Liver (tissue), 9 donors: ENCODE data around the gene MMEL1. TPM values are rescaled to one million over a fixed set of nuclear protein-coding genes. Genes with fewer than 3 reads are reported as not detected.

Experiments used
- DNase-seq: peaks from one replicate; pipeline ENCODE4 v3.0.0-alpha.2; 2017; ENCODE audit warnings: low spot score
- H3K27ac ChIP-seq, 2 donors: one replicate each; pipeline ENCODE4 v1.7.0; 2013; ENCODE audit warnings: inconsistent platforms in 2 of 2, low read length in 2 of 2, control low read depth in 1 of 2, low read depth in 1 of 2, mild to moderate bottlenecking in 1 of 2
- H3K27me3 ChIP-seq, 4 donors: one replicate each; pipeline versions ENCODE4 v1.6.1 to v1.7.0; 2013; ENCODE audit warnings: low read length in 3 of 4, inconsistent platforms in 1 of 4, mild to moderate bottlenecking in 1 of 4, moderate library complexity in 1 of 4; ENCODE audit not compliant: control insufficient read depth in 4 of 4, insufficient read depth in 4 of 4
- H3K36me3 ChIP-seq, 4 donors: one replicate each; pipeline versions ENCODE4 v1.6.1 to v1.7.0; 2013; ENCODE audit warnings: low read length in 3 of 4, mild to moderate bottlenecking in 3 of 4, low read depth in 1 of 4, moderate library complexity in 1 of 4; ENCODE audit not compliant: control insufficient read depth in 4 of 4, insufficient read depth in 3 of 4
- H3K4me1 ChIP-seq, 4 donors: one replicate each; pipeline versions ENCODE4 v1.6.1 to v1.7.0; 2013; ENCODE audit warnings: low read length in 3 of 4, mild to moderate bottlenecking in 3 of 4, moderate library complexity in 1 of 4; ENCODE audit not compliant: control insufficient read depth in 4 of 4, insufficient read depth in 4 of 4
- H3K4me3 ChIP-seq, 3 donors: one replicate each; pipeline versions ENCODE4 v1.6.1 to v1.7.0; 2013; ENCODE audit warnings: low read length in 3 of 3, control low read depth in 1 of 3, low read depth in 1 of 3, mild to moderate bottlenecking in 1 of 3
- H3K9ac ChIP-seq, 2 donors: one replicate each; pipeline ENCODE4 v1.7.0; 2013; ENCODE audit warnings: low read length in 2 of 2, mild to moderate bottlenecking in 2 of 2, moderate library complexity in 2 of 2, control low read depth in 1 of 2, low read depth in 1 of 2
- H3K9me3 ChIP-seq, 4 donors: one replicate each; pipeline versions ENCODE4 v1.6.1 to v1.7.0; 2013; ENCODE audit warnings: low read length in 3 of 4; ENCODE audit not compliant: control insufficient read depth in 4 of 4
- ATF3 ChIP-seq: IDR thresholded peaks from 2 replicates; pipeline ENCODE4 v1.6.1; 2016; ENCODE audit warnings: antibody characterized with exemption
- CTCF ChIP-seq: fragments of 150-350 bp; IDR thresholded peaks from 2 replicates; pipeline ENCODE4 v1.5.1; 2017; ENCODE audit warnings: improper control_type of control experiment, low read depth, low read length; ENCODE audit not compliant: missing input control
- EGR1 ChIP-seq, 2 donors: IDR thresholded peaks; 2 replicates each; pipeline ENCODE4 v1.6.1; 2016 to 2018; ENCODE audit warnings: antibody characterized with exemption in 2 of 2, low read depth in 2 of 2
- FOXA1 ChIP-seq: IDR thresholded peaks from 2 replicates; pipeline ENCODE4 v1.6.1; 2016; ENCODE audit warnings: antibody characterized with exemption
- FOXA2 ChIP-seq: IDR thresholded peaks from 2 replicates; pipeline ENCODE4 v1.6.1; 2016; ENCODE audit warnings: antibody characterized with exemption
- GABPA ChIP-seq, 2 donors: IDR thresholded peaks in 1 of 2; conservative IDR thresholded peaks in 1 of 2; 2 replicates each; pipeline ENCODE4 v1.6.1; 2016; ENCODE audit warnings: antibody characterized with exemption in 2 of 2, mild to moderate bottlenecking in 1 of 2, moderate library complexity in 1 of 2
- HNF4A ChIP-seq, 2 donors: conservative IDR thresholded peaks; 2 replicates each; pipeline ENCODE4 v1.6.1; 2016; ENCODE audit warnings: antibody characterized with exemption in 2 of 2, mild to moderate bottlenecking in 2 of 2
- HNF4G ChIP-seq: IDR thresholded peaks from 2 replicates; pipeline ENCODE4 v1.6.1; 2016; ENCODE audit warnings: antibody characterized with exemption
- JUND ChIP-seq, 2 donors: IDR thresholded peaks; 2 replicates each; pipeline ENCODE4 v1.6.1; 2016; ENCODE audit warnings: antibody characterized with exemption in 2 of 2
- MAX ChIP-seq: IDR thresholded peaks from 2 replicates; pipeline ENCODE4 v1.6.1; 2016; ENCODE audit warnings: antibody characterized with exemption
- NR2F2 ChIP-seq: IDR thresholded peaks from 2 replicates; pipeline ENCODE4 v1.6.1; 2016; ENCODE audit warnings: antibody characterized with exemption
- RAD21 ChIP-seq, 2 donors: IDR thresholded peaks; 2 replicates each; pipeline ENCODE4 v1.6.1; 2016; ENCODE audit warnings: antibody characterized with exemption in 2 of 2, mild to moderate bottlenecking in 2 of 2
- REST ChIP-seq: IDR thresholded peaks from 2 replicates; pipeline ENCODE4 v1.6.1; 2016; ENCODE audit warnings: antibody characterized with exemption, mild to moderate bottlenecking
- RXRA ChIP-seq, 2 donors: IDR thresholded peaks; 2 replicates each; pipeline ENCODE4 v1.6.1; 2017 to 2018; ENCODE audit warnings: antibody characterized with exemption in 2 of 2, mild to moderate bottlenecking in 1 of 2
- SP1 ChIP-seq: IDR thresholded peaks from 2 replicates; pipeline ENCODE4 v1.6.1; 2018; ENCODE audit warnings: antibody characterized with exemption, mild to moderate bottlenecking
- TAF1 ChIP-seq: conservative IDR thresholded peaks from 2 replicates; pipeline ENCODE4 v1.6.1; 2016; ENCODE audit warnings: antibody characterized with exemption, mild to moderate bottlenecking
- YY1 ChIP-seq: IDR thresholded peaks from 2 replicates; pipeline ENCODE4 v1.6.1; 2016; ENCODE audit warnings: antibody characterized with exemption, mild to moderate bottlenecking
- ZBTB33 ChIP-seq: IDR thresholded peaks from 2 replicates; pipeline ENCODE4 v1.6.1; 2016; ENCODE audit warnings: antibody characterized with exemption
- WGBS: extraction: QIAGEN DNeasy Blood & Tissue Kit; methylation state at CpG from one replicate; pipeline ENCODE4 v1.1.7; 2013; 5-methylcytosine and 5-hydroxymethylcytosine counted together
- polyA plus RNA-seq, 2 donors: library from polyadenylated mRNA; stranded (reverse) in 1 of 2; unstranded in 1 of 2; fragments of 200-250 nt in 1 of 2; fragments of >200 nt in 1 of 2; fragmentation: Nextera tagmentation in 1 of 2; extraction: Ambion mirVana in 1 of 2; gene quantifications; one replicate each; pipeline versions ENCODE4 v1.2.1 to v1.2.3, GENCODE V29; 2013 to 2015
- total RNA-seq, 2 donors: library from RNA; depleted of rRNA; stranded (reverse); fragments of >200 nt; gene quantifications; one replicate each; pipeline ENCODE4 v1.2.3, GENCODE V29; 2014
- donor health status: healthy.
- donor health status: healthy.
- donor health status: healthy.
- donor health status: healthy.
- donor health status: healthy.

The MMEL1 gene
- total and polyA plus RNA-seq, 4 donors: under 0.01 to 0.42 TPM; not detected in 2

- H3K27me3 ChIP-seq: no peaks in the 10 kb centered on the region
- WGBS: 88% methylated on average over 34 of the region's 34 CpGs
Measured at GRCh38 chr1:2609319-2610035, 23.3 kb downstream of the MMEL1 start.

More at GRCh38 chr1:2609319-2610035, 23.3 kb downstream of the MMEL1 start:
- no peak for DNase-seq
- H3K4me3 ChIP-seq: no peak overlapping the region
- H3K36me3 ChIP-seq: peaks cover 0 to 2% (median 0%) of the 10 kb centered on the region in 4 donors
- no peak overlapping the region for H3K9ac ChIP-seq
- no peaks in the 10 kb centered on the region for H3K4me1 ChIP-seq
- H3K27ac ChIP-seq: no peak overlapping the region
- peaks cover 1 to 5% (median 3%) of the 10 kb centered on the region in 4 donors for H3K9me3 ChIP-seq
- no peak for TF ChIP-seq JUND (IDR thresholded peaks at IDR 0.05)
- no peak for TF ChIP-seq FOXA2
- no peak for TF ChIP-seq HNF4G
- no peak for TF ChIP-seq REST
- TF ChIP-seq FOXA1: no peak
- no peak for TF ChIP-seq RAD21 (IDR thresholded peaks at IDR 0.05)
- TF ChIP-seq GABPA (IDR thresholded peaks at IDR 0.05 in 1 of 2, conservative IDR thresholded peaks at IDR 0.05 in 1 of 2): no peak
- TF ChIP-seq SP1: no peak
- no peak for TF ChIP-seq RXRA (IDR thresholded peaks at IDR 0.05)
- TF ChIP-seq HNF4A (conservative IDR thresholded peaks at IDR 0.05): no peak
- TF ChIP-seq NR2F2: no peak
- TF ChIP-seq CTCF: no peak
- TF ChIP-seq ZBTB33: no peak
- TF ChIP-seq ATF3: no peak
- no peak for TF ChIP-seq MAX
- no peak for TF ChIP-seq YY1
- TF ChIP-seq EGR1 (IDR thresholded peaks at IDR 0.05; ENCODE audit: low read depth in 2 of 2): no peak
- TF ChIP-seq TAF1: no peak
